Umbilical cord (tissue), 2 donors: ENCODE measurements around the gene TWF2. TPM values are rescaled to one million over a fixed set of nuclear protein-coding genes. Genes with fewer than 3 reads are reported as not detected.
"Not testable (repeated sequence)": the region's sequence is repeated elsewhere in the genome, so short reads cannot be mapped to it uniquely, and the experiment has no call there.

Source experiments
- DNase-seq: peaks from one replicate; pipeline ENCODE4 v3.0.0-alpha.2; 2015; ENCODE audit warnings: low spot score
- total RNA-seq: library from RNA; depleted of rRNA; stranded (reverse); fragments of >200 nt; gene quantifications from one replicate; pipeline ENCODE4 v1.2.3, GENCODE V29; 2014; ENCODE audit warnings: low replicate concordance; ENCODE audit not compliant: insufficient read depth

The TWF2 gene
- 40.7 TPM for total RNA-seq

DNA sequence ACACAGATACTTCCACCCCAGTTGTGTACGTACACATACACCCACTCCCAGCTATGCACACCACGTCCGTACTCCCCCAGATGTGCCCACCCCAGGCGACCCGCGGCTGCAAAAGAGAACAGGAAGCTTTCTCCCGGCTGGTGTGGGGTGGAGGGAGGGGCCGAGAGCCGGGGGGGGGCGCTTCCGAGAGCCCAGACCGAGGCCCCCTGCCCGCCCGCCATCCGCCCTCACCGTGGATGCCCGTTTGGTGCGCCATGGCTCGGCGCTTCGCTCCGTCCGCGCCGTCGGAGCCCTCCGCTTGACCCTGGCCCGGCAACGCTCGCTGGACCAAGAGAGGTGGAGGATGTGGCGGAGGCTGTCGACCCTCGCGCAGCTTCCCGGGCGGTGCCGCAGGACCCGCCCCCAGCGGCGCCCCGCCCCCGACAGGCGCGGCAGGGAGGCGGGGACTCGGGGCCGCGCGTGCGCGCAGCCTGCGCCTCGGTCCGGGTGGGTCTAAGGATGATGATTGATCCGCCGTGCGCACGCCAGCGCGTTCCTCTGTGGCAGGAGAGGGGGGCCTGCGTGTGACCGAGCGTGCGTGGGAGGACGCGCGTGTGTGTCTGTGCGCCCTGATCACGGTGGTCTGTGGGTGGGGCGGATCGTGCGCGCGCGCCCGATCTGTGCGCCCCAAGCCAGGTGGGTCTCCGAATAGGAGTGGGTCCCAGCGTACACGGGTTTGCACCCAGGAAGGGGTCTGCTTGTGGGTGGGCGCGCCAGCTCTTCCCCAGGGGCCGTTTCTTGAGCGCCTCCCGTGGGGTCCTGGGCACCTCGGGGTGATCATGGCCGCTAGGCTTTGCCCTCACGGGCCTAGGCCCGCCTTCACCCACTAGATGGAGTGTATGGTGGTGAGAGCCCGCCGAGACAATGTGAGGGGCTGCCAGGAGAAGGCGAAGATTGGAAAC, at the start of gene TWF2:
TWF2 (minus strand) TSS at position 398 of the 941 bp plus-strand sequence; CDS start at position 256, 142 bp downstream.
- peak; percentile 87 for DNase-seq

DNA sequence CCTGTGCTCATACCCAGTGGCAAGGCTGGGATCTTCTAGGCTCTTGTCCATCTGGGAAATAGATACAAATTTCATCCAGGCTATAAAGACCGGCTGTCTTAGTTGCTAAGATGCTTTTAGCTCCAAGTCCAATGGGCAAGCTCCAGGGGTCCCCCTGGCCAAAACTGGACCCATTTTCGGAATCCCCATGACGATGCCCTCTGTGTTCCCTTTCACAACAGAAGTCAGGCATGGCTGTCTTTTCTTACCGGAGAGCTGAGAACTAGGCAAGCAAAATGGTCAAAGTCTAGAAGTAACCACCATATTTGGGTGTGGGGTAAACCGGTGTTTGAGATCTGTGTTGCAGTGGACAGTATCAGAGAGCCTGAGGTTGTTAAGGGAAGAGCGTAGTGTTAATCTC, 49.7 kb upstream of the TWF2 start:
- no peak for DNase-seq

GRCh38 chr3:52286777-52287110, 47.8 kb upstream of the TWF2 start:
- DNase-seq, result no peak

GRCh38 chr3:52284051-52284450, 45.1 kb upstream of the TWF2 start:
- DNase-seq, result not testable (repeated sequence)

GRCh38 chr3:52283306-52283705, 44.3 kb upstream of the TWF2 start:
- DNase-seq, result no peak

DNA sequence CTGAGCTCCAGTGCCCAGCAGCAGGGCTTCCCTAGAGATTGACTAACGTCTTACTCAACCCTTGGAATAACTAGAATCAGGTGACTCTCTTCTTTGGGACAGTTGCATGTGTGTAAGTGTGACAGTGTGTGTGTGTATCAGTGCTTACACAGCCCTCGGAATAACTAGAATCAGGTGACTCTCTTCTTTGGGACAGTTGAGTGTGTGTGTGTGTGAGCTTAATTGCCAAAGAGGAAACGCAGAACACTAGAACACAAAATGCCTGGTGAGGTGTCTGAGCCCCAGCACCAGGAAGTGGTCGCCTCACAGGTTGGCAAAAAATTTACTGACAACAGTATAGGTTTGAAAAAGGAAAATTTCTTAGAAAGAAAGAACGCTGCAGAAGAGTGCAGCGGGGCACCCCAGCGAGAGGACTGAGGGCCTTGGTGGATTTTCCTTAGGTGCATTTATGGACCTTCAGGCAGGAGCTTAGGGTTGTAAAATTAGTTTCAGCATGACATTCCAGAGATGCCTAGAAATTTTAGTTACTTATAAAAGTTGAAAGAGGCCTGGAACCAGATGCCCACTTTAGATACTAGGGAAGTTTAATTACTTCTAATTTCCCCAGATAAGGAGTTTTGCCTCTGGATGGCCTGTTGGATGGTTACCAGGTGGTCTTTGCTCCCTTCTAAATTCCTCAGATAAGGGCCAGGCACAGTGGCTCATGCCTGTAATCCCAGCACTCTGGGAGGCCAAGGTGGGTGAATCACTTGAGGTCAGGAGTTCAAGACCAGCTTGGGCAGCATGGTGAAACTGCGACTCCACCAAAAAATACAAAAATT, 43.2 kb upstream of the TWF2 start:
- DNase-seq, result no peak

GRCh38 chr3:52280050-52280461, 41.1 kb upstream of the TWF2 start:
- peak; percentile 59 for DNase-seq

DNA sequence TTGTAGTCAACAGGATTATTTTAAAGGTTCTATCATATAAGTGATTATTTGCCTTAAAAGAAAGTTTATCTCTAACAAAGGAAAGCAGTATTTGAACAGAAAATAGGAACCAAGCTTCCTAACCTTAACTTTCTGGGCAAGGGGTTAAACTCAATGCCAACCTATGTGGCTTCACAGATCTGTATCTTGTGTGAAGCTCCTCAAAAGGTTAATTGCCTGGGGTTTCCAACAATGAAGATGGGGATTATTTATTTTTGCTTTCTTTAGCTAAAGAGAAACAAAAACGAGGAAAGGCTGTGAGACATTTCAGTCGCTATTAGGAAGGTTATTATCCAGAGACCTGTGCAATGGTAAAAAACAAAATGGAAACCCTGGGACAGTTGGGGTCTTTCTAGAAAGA, 40.6 kb upstream of the TWF2 start:
- no peak for DNase-seq

DNA sequence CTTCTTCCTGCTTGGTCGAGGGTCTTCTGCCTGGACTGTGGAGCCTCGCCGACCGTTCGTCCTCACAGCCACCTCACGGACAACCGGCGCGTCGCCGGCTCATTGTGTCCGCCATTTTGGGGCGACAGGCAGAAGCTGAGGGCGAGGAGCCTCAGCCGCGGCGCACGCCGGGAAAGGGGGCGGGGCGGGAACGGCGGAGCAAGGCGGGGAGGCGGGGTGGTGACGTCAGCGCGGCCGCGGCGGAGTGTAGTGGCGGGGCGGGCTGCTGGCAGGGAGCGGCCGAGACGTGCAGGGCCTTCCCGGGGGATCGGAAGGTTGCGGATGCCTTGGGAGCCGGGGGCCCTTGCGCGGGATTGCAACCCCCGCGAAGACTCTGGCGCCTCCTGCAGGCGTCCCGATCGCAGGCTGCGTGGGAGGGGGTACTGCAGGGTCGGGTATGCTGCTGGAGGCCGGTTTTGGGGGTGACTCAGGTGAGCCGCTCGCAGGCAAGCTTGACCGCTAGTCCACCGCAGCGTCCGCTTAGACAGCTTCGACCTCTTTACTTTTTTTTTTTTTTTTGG, 39.6 kb upstream of the TWF2 start, which contains the start of gene WDR82:
WDR82 (minus strand) TSS at position 140 of the 560 bp plus-strand sequence. CDS start 288 bp downstream, outside the sequence.
- DNase-seq, result peak; percentile 95

DNA sequence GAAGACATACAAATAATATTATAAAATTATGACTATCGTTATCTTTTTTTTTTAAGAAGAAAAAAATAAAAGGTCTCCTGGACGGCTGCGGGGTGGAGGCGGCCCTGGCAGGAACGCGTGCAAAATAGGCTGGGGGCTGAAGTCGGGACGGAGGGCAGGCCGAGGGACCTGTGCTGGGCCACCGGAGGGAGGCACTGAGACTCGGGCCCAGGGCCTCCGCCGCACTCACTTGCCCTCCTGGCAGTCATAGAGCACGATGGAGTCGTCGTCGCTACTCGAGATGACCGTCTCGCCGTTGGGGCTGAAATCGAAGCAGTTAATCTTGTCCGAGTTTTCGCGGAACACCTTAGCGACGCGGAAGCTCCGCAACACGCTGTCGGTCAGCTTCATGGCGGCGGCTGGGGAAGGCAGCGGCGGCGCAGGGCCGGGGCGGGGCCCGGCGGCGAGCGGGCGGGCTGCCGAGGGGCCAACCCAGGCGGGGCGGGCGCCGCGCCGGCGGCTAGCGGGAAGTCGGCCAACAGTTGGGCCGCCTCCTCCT, 39.1 kb upstream of the TWF2 start:
- peak; percentile 78 for DNase-seq

- peak; percentile 73 for DNase-seq
These were observed 38.4 kb upstream of the TWF2 start for GRCh38 chr3:52277071-52277964.

GRCh38 chr3:52274781-52275180, 35.8 kb upstream of the TWF2 start:
- DNase-seq, result not testable (repeated sequence)

- no peak for DNase-seq
These were observed 33.9 kb upstream of the TWF2 start for GRCh38 chr3:52272831-52273230.

DNA sequence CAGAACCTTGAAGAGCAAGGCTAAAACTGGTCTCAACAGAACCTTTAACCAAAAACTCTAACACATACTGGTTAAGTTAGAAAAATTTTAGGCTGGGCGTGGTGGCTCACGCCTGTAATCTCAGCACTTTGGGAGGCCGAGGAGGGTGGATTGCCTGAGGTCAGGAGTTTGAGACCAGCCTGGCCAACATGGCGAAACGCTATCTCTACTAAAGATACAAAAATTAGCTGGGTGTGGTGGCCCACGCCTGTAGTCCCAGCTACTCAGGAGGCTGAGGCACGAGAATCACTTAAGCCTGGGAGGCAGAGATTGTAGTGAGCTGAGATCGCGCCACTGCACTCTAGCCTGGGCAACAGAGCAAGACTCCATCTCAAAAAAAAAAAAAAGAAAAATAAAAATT, 33.2 kb upstream of the TWF2 start:
- DNase-seq, result not testable (repeated sequence)

GRCh38 chr3:52270252-52270754, 31.3 kb upstream of the TWF2 start:
- DNase-seq, result peak; percentile 22

DNA sequence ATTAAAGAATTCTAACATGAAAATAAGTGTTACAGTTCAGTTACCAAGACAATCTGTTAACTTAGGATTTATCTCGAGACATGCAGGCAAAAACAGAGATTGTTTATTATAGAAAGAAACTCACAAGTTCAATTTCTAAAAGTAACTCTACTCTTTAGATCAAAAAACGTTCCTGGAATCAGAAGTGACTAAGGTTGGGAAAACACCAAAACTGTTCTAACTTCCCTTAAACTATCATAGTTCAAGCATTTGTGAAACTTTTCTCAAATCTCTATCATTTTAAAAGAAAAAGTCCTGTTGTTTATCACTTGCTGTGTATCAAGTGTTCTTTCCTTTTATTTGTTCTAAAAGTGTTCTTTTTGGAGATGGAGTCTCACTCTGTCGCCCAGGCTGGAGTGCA, 30.8 kb upstream of the TWF2 start:
- DNase-seq, result no peak

- no peak for DNase-seq
These were observed 29.1 kb upstream of the TWF2 start for GRCh38 chr3:52268036-52268435.

- DNase-seq, result no peak
These were observed 26.4 kb upstream of the TWF2 start for GRCh38 chr3:52265387-52265786.

- DNase-seq, result no peak
These were observed 23.5 kb upstream of the TWF2 start for GRCh38 chr3:52262447-52262846.

DNA sequence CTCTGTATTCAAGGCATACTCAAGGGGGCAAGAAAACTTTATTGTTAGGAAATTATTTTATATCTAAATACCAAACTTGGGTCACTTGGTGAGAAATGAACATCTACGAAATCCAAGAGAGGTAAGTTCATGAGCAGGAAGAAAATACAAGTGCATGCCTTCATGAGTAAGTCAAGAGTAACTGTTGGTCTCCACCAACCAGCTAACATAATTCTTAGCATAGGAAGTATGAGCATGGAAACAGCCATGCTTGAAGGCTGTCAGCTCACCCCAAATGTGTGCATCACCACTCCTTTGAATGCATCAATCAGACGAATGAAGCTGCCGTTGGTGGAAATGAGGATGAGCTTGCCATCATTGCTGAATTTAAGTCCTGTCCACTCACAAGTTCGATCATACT, 20.5 kb upstream of the TWF2 start:
- no peak for DNase-seq

GRCh38 chr3:52259035-52259434, 20.1 kb upstream of the TWF2 start:
- DNase-seq, result no peak
